GM21723 (cell line): ENCODE results near the gene HES6.
"Not testable (repeated sequence)": the region's sequence is repeated elsewhere in the genome, so short reads cannot be mapped to it uniquely, and the experiment has no call there.

Source experiments
- ATAC-seq: cut with Tn5 transposase; IDR thresholded peaks from one replicate; pipeline ENCODE4 v1.9.1; 2021; ENCODE audit warnings: mild to moderate bottlenecking, moderate library complexity; ENCODE audit not compliant: unreplicated experiment

Gene HES6

DNA sequence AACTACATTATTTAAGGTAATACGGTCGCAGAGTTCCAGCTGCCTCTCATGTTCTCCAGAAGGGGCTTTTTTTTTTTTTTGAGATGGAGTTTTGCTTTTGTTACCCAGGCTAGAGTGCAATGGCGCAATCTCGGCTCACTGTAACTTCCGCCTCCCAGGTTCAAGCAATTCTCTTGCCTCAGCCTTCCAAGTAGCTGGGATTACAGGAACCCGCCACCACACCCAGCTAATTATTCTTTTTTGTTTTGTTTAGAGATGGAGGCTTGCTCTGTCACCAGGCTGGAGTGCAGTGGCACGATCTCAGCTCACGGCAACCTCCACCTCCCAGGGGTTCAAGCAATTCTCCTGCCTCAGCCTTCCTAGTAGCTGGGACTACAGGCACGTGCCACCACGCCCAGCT, 33.6 kb upstream of the HES6 start:
- not testable (repeated sequence) for ATAC-seq

GRCh38 chr2:238272156-238272555, 32.3 kb upstream of the HES6 start:
- no peak for ATAC-seq

DNA sequence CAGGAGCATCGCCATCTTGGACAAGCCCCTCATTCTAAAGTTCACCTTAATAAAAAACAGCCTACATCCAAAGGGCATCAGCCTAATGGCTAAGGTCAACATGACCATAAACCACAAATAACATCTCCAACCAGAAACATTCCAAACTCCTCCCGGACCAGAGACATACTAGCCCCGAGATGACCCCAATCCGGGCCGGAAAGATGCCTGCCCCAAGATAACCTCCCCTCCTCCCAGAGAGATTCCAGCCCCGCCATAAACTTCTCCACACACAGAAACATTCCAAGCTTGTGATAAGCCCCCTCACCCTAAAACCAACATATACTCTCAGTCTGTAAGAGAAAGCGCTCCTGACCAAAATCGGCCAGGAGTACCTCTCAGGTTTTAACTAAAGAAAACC, 31.8 kb upstream of the HES6 start:
- ATAC-seq = not testable (repeated sequence)

- ATAC-seq = no peak
Observed at GRCh38 chr2:238271061-238271554, 31.3 kb upstream of the HES6 start.

- ATAC-seq = no peak
Observed at GRCh38 chr2:238270606-238271005, 30.8 kb upstream of the HES6 start.

GRCh38 chr2:238269741-238270140, 29.9 kb upstream of the HES6 start:
- no peak for ATAC-seq

DNA sequence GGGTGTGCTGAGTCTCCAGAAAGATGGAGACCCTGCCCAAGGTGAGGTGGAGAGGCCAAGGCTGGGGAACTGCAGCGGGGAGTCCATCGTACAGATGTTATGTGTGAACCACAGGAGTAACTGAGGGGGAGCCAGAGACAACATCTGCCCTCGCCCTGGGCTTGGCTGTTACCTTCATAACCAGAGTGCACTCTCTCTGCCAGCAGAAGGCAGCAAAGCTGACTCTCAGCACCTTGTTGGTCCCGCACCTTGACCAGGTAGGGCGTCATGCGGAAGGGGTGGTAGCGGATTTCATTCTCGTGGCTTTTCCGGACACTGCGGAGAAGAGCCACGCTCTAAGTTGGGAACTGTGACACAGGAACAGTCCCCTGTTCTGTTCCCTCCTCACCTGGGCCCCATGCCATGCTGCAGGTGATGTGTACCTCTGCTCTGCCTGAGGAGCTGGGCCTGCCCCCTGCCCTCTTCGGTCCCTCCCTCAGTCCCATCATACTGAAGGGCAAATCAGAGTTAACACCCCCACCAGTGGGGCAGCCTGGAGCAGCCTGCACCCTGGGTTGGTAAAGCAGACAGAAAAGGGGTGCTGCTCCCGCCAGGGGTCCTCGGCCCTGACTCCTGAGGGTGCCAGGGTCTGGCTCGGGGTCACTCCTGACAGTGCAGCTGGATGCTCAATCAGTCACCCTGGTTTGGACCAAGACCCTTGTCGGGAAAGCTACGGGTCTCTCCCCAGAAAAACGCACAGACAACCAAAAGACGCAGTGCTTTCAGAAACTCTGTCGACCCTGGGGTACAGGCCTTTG, 28.2 kb upstream of the HES6 start:
- no peak for ATAC-seq

- ATAC-seq = no peak
Observed at GRCh38 chr2:238267341-238267710, 27.5 kb upstream of the HES6 start.

DNA sequence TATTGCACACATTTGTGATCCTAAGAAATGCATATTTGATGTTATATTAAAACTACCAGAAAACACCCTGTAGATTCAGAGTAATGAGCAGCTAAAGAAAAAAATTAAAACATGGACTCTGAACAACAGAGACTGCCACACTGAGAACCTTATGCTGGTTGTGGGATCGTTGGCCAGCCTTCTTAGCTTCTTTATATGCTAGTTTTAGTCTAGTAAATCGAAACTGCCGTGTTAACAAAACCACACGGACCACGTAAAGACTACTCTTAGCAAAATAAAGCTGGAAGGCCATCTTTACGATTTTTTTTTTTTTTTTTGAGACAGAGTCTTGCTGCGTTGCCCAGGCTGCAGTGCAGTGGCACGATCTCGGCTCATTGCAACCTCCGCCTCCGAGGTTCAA, 25.8 kb upstream of the HES6 start:
- no peak for ATAC-seq

- ATAC-seq = no peak
Observed at GRCh38 chr2:238264072-238264460, 24.2 kb upstream of the HES6 start.

DNA sequence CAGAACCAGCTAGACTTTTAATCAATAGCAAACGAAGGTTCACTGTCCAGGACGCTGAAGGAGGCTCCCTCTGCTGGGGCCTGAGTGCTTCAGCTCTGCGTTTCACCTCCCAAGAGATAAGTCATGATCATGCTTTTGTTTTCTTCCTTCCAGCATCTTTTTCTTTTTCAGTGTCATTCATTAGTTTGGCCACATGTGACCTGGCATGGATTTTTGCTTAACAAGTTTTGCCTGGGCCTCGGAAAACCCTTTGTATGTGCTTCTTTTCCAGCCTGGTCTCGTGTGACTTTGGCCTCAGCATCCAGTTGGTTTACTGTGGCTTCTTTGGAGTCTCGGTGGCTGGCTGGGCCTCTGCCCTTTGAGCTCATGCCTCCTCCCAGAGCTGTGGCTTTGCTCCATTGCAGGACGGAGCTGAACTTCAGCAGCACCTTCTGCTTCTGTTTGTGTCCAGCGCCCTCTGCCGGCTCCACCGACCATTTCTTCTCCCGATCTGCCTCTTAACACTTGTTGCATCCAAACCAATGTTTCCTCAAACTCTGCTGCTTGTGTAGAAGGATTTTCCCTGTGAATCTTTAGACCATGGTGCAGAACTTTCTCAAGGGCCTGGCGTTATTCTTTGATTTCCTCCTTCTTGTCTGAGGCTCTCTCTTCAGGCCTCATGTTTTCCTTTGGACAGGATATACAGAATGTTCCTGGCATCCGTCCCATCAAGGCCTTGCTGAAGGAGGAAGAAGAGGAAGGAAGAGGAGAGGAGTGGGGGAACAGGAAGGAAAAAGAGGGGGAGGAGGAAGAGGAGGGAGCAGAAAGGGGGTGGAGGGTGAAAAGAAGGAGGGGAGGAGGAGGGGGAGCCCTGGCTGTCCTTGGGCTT, 23.6 kb upstream of the HES6 start:
- peak; percentile 62 for ATAC-seq

DNA sequence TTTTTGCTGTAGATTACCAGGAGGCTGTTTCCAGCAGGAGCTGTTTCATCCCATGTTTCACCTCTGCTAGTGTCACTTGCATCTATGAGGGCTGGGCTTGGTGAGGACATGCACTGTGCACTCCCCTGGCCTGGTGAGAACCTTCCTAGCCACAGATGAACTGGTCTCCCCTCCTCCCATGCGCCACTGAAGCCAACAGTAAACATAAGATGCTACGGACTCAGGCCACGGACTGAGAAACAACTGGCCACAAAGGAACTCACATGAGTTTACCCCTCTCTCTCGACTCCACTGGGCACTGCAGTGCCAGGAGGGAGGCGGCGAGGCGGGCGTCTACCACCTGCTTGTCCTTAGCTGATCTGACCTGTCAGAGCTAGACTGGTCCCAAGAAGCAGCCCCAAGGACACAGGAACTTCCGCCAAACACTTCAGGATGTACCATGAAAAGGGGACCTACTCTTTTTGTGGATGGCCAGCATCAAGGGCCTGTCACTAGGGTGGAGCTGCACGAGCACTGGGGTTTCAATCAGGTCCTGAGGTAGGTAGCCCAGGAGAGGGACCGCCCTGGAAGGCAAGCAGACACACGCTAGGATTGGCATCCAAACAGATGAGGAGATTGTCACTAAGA, 22.8 kb upstream of the HES6 start:
- no peak for ATAC-seq

GRCh38 chr2:238261718-238262375, 22.0 kb upstream of the HES6 start:
- no peak for ATAC-seq

DNA sequence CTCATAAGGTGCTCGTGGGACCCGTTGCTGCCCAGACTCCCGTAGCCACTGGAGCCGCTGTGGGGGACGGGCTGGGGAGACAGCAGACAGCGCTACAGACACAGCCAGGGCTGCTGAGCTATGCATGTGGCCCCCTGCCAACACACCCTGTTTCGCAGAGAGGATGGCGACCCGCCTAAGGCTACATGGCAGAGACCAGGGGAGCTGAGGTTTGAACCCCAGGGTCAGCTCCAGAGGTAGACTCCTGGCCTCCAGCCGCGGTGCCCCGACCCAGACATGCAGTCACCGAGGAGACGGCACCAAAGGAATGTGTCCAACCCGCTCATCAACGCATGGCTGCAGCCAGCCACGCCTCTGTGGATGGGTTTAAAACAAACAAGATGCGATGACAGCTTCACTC, 21.0 kb upstream of the HES6 start:
- no peak for ATAC-seq

DNA sequence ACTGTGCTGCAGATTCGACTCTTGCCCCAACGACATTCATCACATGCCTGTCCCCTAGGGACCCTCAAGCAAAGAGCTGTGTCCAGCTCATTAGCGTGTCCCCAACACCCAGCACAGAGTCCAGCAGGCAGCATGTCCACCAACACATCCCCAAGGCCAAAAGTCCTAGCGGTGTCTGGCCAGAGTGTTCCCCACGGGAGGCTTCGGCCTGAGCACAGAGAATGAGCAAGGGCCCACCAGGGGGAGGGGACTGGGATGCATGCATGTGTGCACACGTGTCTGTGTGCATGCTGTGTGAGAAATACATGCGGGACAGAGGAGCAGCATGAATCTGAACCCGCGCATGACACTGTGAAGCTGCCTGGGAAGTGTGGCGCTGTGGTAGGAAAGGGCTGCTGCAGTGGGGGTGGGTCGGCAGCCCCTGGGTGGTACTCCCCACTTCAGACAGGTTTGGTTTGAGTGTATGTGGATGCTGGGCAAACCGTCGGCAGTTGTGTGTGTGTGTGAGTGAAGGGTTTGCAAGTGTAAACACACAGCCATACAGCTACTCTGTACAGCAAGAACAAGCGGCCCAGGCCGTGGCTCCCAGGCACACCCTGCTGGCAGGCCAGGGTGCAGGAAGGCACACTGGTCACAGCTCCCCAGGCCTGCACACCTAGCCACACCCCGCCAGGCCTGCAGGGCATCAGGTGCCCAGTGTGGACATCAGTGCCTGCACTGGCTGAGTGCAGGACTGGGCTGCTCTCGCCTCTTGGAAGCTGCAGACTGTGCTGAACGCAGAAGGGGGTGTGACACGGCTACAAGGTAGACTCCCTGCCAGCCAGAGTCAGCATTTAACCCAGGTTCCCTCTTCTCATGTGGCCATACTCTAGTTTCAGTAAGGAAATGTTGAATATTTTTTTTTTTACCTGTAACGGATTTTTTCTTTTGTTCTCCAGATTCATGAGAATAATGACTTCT, 19.5 kb upstream of the HES6 start:
- no peak for ATAC-seq

DNA sequence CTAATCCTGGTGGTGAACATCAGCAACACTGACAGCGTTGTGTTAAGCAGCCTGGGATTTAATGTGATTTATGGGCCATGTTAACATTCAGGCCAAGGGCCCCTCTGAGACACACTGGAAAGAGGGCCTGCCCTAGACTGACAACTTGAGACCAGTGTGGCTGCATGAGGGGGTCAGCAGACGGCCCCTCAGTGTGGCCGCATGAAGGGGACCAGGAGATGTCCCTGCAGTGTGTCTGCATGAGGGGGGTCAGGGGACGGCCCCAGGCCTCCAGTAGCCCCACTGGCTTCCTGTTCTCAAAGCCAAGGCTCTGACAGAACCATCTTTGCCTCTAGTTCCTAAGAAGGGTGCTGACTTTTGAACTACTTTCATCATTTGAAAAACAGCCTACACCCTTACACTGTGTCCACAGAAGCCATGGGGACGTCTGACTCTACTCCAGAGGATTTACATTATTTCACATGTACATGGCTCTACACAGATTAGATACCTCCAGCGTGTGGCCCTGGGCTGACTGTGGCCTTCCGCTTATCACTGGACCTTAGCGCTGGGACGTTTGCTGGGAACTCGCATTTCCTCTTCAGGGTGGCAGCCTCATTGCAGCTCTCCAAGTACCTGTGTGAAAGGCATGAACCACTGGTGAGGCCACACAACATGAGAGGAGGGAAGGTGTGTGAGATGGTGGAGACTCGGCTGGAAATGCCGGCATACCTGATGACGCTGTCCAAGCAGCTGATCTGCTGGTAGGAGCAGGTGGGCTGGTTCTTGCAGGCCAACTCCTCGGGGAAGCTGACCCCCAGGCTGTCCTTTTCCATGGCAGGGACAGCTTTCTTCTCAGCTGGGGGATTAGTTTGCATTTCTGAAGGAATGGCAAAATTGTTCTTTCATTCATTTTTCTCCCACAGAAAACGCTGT, 18.2 kb upstream of the HES6 start:
- ATAC-seq = no peak

DNA sequence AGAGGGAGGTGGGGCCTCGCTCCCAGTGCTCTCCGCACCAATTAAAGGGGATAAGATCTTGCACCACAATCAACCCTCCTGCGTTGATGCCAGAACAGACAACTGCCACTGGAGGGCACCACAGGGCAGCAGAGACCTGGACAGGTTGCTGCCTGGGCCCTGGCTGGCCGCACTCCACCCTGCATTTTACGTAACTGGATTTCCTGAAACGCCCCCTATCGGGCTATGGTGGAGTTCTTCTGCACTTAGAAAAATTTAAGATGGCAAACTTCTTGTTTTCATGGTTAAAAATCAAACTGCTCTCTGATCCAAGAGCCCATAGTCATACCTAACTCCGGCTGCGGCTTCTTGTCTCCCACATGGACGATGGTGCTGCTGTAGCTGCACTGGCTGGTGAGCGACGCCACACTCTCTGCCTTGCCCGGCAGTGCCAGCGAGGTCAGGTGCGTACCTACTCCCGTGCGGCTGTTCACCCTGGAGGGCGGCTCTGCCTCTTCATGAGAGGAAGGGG, 16.8 kb upstream of the HES6 start:
- ATAC-seq = peak; percentile 54

DNA sequence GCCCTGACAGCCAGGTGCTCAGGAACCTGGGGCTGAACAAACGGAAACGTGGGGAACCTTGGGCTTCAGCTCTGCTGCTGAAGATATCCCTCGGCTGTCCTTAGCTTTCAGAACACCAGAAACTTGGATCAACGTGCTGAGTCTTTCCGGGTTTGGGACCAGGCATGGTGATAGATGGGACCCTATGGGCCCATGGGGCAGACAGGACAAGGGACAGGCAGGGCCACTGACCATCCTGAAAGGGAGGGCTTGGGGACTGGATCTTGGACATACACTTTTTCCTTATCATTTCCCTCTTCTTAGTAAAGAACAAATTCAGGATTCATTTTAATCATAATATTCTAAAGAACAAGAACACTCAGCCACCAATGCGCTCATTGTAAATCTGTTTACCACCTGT, 16.3 kb upstream of the HES6 start:
- no peak for ATAC-seq

GRCh38 chr2:238255636-238256035, 15.8 kb upstream of the HES6 start:
- no peak for ATAC-seq
